Thoracic aorta (tissue), 2 donors: ENCODE data around the gene C3. TPM values are rescaled to one million over a fixed set of nuclear protein-coding genes. Genes with fewer than 3 reads are reported as not detected.

Experiments
- ATAC-seq: fragments of 150-250 bp; one replicate; pipeline ENCODE4 v1.8.0; 2017; ENCODE audit warnings: low read depth; ENCODE audit not compliant: insufficient number of reproducible peaks, low FRiP score
- DNase-seq: peaks from one replicate; pipeline ENCODE4 v3.0.0-alpha.2; 2020; ENCODE audit warnings: low spot score
- H3K27ac ChIP-seq, 2 donors: fragments of 200-600 bp; sonication (generic); 1 replicate in 1 of 2; 2 replicates in 1 of 2; pipeline ENCODE4 v1.5.1; 2016; ENCODE audit warnings: mild to moderate bottlenecking in 2 of 2, moderate library complexity in 2 of 2
- H3K27me3 ChIP-seq: fragments of 200-600 bp; sonication (generic); replicated peaks from 2 replicates; pipeline ENCODE4 v1.6.0; 2016; ENCODE audit warnings: mild to moderate bottlenecking; ENCODE audit not compliant: insufficient read depth
- H3K36me3 ChIP-seq: fragments of 200-600 bp; sonication (generic); one replicate; pipeline ENCODE4 v1.5.1; 2016
- H3K4me1 ChIP-seq, 2 donors: fragments of 200-600 bp; sonication (generic); 1 replicate in 1 of 2; 2 replicates in 1 of 2; pipeline versions ENCODE4 v1.5.1 to v1.6.0; 2016; ENCODE audit warnings: low read depth in 2 of 2, mild to moderate bottlenecking in 1 of 2; ENCODE audit not compliant: control insufficient read depth in 1 of 2
- H3K4me3 ChIP-seq: fragments of 200-600 bp; sonication (generic); 2 replicates; pipeline ENCODE4 v1.5.1; 2016; ENCODE audit warnings: mild to moderate bottlenecking
- H3K9me3 ChIP-seq: fragments of 200-600 bp; sonication (generic); 2 replicates; pipeline ENCODE4 v1.5.1; 2016
- CTCF ChIP-seq: fragments of 200-600 bp; sonication (generic); IDR thresholded peaks from one replicate; pipeline ENCODE4 v1.5.1; 2019; ENCODE audit warnings: antibody characterized with exemption
- total RNA-seq, 2 donors: library from RNA; depleted of rRNA; stranded (reverse); fragments of >200 nt; gene quantifications; one replicate each; pipeline versions ENCODE4 v1.1.0 to v1.2.3, GENCODE V29; 2016

The C3 gene
- total RNA-seq, 2 donors from 2014 or later = 277 to 754 TPM

GRCh38 chr19:6683971-6684370, 36.5 kb downstream of the C3 start:
- Histone ChIP-seq H3K4me3 (no peak overlapping the region), H3K27ac (no peak overlapping the region), H3K27me3 (no peaks in the 10 kb centered on the region), H3K4me1 (no peaks in the 10 kb centered on the region), H3K9me3 (no peaks in the 10 kb centered on the region), H3K36me3 (no peaks in the 10 kb centered on the region)
- DNase-seq (no peak), ATAC-seq (no peak)
- TF ChIP-seq CTCF = no peak

- no peaks in the 10 kb centered on the region for H3K36me3 ChIP-seq
Measured at GRCh38 chr19:6682607-6683128, 37.8 kb downstream of the C3 start.

GRCh38 chr19:6680141-6680540, 40.3 kb downstream of the C3 start:
- Histone ChIP-seq H3K27me3 (no peaks in the 10 kb centered on the region), H3K9me3 (no peaks in the 10 kb centered on the region), H3K36me3 (no peaks in the 10 kb centered on the region), H3K4me1 (no peaks in the 10 kb centered on the region), H3K4me3 (no peak overlapping the region), H3K27ac (no peak overlapping the region)
- no peak for TF ChIP-seq CTCF
- DNase-seq (no peak), ATAC-seq (no peak)

More at GRCh38 chr19:6682607-6683128, 37.8 kb downstream of the C3 start:
- no peak for TF ChIP-seq CTCF
- ATAC-seq = no peak
- H3K27ac ChIP-seq = no peak overlapping the region
- no peak overlapping the region for H3K4me3 ChIP-seq
- H3K27me3 ChIP-seq = no peaks in the 10 kb centered on the region
- DNase-seq = no peak
- H3K9me3 ChIP-seq = no peaks in the 10 kb centered on the region
- H3K4me1 ChIP-seq = no peaks in the 10 kb centered on the region

DNA sequence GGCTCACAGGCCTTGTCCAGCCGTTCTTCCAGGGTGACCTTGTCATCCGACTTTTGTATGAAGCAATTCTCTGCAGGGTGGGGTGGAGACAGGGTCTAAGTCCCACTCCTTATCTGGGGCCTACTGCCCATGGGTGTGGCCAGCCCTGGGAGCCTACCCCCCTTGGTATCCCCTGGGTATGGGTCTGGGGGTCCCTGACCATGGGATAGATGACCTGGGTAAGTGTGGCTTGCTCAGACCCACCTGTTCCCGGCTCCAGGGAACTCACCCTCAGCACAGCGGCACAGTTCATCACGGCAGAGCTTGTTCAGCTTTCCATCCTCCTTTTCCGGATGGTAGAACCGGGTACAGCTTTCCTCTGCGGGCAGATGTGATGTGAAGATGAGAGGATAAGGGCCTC, 41.3 kb downstream of the C3 start:
- no peaks in the 10 kb centered on the region for H3K27me3 ChIP-seq
- no peak for DNase-seq
- no peaks in the 10 kb centered on the region for H3K4me1 ChIP-seq
- no peak for ATAC-seq
- no peak overlapping the region for H3K27ac ChIP-seq
- no peaks in the 10 kb centered on the region for H3K36me3 ChIP-seq
- no peaks in the 10 kb centered on the region for H3K9me3 ChIP-seq
- TF ChIP-seq CTCF = no peak
- H3K4me3 ChIP-seq = no peak overlapping the region

GRCh38 chr19:6678690-6679109, 41.8 kb downstream of the C3 start:
- DNase-seq = no peak

More at GRCh38 chr19:6678690-6679109, 41.8 kb downstream of the C3 start:
- Histone ChIP-seq H3K4me3 (no peak overlapping the region), H3K9me3 (no peaks in the 10 kb centered on the region), H3K4me1 (no peaks in the 10 kb centered on the region), H3K27ac (no peak overlapping the region), H3K36me3 (no peaks in the 10 kb centered on the region), H3K27me3 (no peaks in the 10 kb centered on the region)
- ATAC-seq = no peak
- no peak for TF ChIP-seq CTCF
